ENCODE results near the gene CDSN.
A peak's percentile ranks its signal among the peaks of the same experiment; 100 is the strongest.

CDSN gene

GRCh38 chr6:31086788-31087440 lies 33.3 kb downstream of the CDSN start:
- DNase-seq (ENCODE audit: extremely low read depth, insufficient read length) = no peak
- no peaks in the 10 kb centered on the region for H3K36me3 ChIP-seq (ENCODE audit: control insufficient read depth, insufficient read depth, low read length)
- no peaks in the 10 kb centered on the region; the same call in 1 of the 2 replicates for H3K27me3 ChIP-seq (replicated peaks; ENCODE audit: control insufficient read depth, insufficient read depth, low read length)
- no peak overlapping the region for H3K4me3 ChIP-seq (replicated peaks; ENCODE audit: low read depth, low read length)
- TF ChIP-seq CTCF (IDR thresholded peaks at IDR 0.05; ENCODE audit: insufficient read depth, low read length, poor library complexity, severe bottlenecking) = no peak

- H3K36me3 ChIP-seq (ENCODE audit: control insufficient read depth, insufficient read depth, low read length) = no peaks in the 10 kb centered on the region
- DNase-seq (ENCODE audit: extremely low read depth, insufficient read length) = no peak
- TF ChIP-seq CTCF (IDR thresholded peaks at IDR 0.05; ENCODE audit: insufficient read depth, low read length, poor library complexity, severe bottlenecking) = peak; percentile 72
- H3K27me3 ChIP-seq (replicated peaks; ENCODE audit: control insufficient read depth, insufficient read depth, low read length) = no peaks in the 10 kb centered on the region
- no peak overlapping the region for H3K4me3 ChIP-seq (replicated peaks; ENCODE audit: low read depth, low read length)
Measured at GRCh38 chr6:31083742-31084354, 36.4 kb downstream of the CDSN start.

GRCh38 chr6:31081872-31082271 lies 38.4 kb downstream of the CDSN start:
- no peak for TF ChIP-seq CTCF (IDR thresholded peaks at IDR 0.05; ENCODE audit: insufficient read depth, low read length, poor library complexity, severe bottlenecking)

GRCh38 chr6:31079656-31080261 lies 40.5 kb downstream of the CDSN start:
- H3K27me3 ChIP-seq (replicated peaks; ENCODE audit: control insufficient read depth, insufficient read depth, low read length) = no peaks in the 10 kb centered on the region

More at GRCh38 chr6:31081872-31082271, 38.4 kb downstream of the CDSN start:
- H3K4me3 ChIP-seq (replicated peaks; ENCODE audit: low read depth, low read length) = no peak overlapping the region
- H3K36me3 ChIP-seq (ENCODE audit: control insufficient read depth, insufficient read depth, low read length) = no peaks in the 10 kb centered on the region
- no peak for DNase-seq (ENCODE audit: extremely low read depth, insufficient read length)
- no peaks in the 10 kb centered on the region for H3K27me3 ChIP-seq (replicated peaks; ENCODE audit: control insufficient read depth, insufficient read depth, low read length)

GRCh38 chr6:31076611-31077010 lies 43.6 kb downstream of the CDSN start:
- no peak for DNase-seq (ENCODE audit: extremely low read depth, insufficient read length)
- no peaks in the 10 kb centered on the region for H3K36me3 ChIP-seq (ENCODE audit: control insufficient read depth, insufficient read depth, low read length)
- H3K27me3 ChIP-seq (replicated peaks; ENCODE audit: control insufficient read depth, insufficient read depth, low read length) = no peaks in the 10 kb centered on the region
- H3K4me3 ChIP-seq (replicated peaks; ENCODE audit: low read depth, low read length) = no peak overlapping the region
- TF ChIP-seq CTCF (IDR thresholded peaks at IDR 0.05; ENCODE audit: insufficient read depth, low read length, poor library complexity, severe bottlenecking) = no peak

More at GRCh38 chr6:31079656-31080261, 40.5 kb downstream of the CDSN start:
- peak; percentile 41 for DNase-seq (ENCODE audit: extremely low read depth, insufficient read length)
- peak; percentile 86 for TF ChIP-seq CTCF (IDR thresholded peaks at IDR 0.05; ENCODE audit: insufficient read depth, low read length, poor library complexity, severe bottlenecking)
- Histone ChIP-seq H3K36me3 (ENCODE audit: control insufficient read depth, insufficient read depth, low read length) (no peaks in the 10 kb centered on the region), H3K4me3 (replicated peaks; ENCODE audit: low read depth, low read length) (no peak overlapping the region)
